ENCODE data around the gene HMGN4. TPM values are rescaled to one million over a fixed set of nuclear protein-coding genes. Genes with fewer than 3 reads are reported as not detected.

Gene HMGN4
- total and polyA plus RNA-seq, 9 of the 15 experiments (the other 6 are each of a cell fraction or from before 2014, with no cell fraction given): 35.4 to 134 (median 94.1) TPM

DNA sequence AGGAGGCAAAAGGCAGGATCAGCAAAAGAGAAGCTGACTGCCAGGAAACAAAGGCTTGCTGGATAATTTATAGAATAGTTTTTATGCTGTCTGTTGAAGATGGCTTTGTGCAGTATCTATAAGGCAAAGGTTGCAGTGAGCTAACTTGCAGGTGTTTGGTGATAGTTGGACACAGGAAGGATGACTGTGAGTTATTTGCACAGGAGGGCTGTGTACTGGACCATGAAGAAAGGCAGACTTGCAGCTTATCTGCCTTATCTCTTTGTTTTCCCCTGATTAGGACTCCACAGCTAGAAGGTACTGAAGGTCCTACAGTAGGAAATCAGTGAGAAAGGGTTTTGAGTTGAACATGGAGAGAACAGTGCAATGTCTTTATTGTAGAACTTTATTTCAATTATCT is 36.0 kb upstream of the HMGN4 start (continued):
- peak in 1 of 2 experiments; percentile 66; a peak in 3 of 4 replicates for TF ChIP-seq TRIM24 (IDR thresholded peaks at IDR 0.05)
- peak; percentile 89 for TF ChIP-seq DPF2 (IDR thresholded peaks at IDR 0.05)
- TF ChIP-seq ZEB2 (IDR thresholded peaks at IDR 0.05): peak; percentile 95
- TF ChIP-seq ZNF140 (CRISPR knock-in tag; IDR thresholded peaks at IDR 0.05): no peak
- TF ChIP-seq SAFB2 (IDR thresholded peaks at IDR 0.05; ENCODE audit: borderline replicate concordance, low read depth, low read length, severe bottlenecking): no peak
- no peak for TF ChIP-seq BMI1 (IDR thresholded peaks at IDR 0.05; ENCODE audit: low read length)
- no peak for TF ChIP-seq LARP7 (IDR thresholded peaks at IDR 0.05)
- TF ChIP-seq, protein P1, sequence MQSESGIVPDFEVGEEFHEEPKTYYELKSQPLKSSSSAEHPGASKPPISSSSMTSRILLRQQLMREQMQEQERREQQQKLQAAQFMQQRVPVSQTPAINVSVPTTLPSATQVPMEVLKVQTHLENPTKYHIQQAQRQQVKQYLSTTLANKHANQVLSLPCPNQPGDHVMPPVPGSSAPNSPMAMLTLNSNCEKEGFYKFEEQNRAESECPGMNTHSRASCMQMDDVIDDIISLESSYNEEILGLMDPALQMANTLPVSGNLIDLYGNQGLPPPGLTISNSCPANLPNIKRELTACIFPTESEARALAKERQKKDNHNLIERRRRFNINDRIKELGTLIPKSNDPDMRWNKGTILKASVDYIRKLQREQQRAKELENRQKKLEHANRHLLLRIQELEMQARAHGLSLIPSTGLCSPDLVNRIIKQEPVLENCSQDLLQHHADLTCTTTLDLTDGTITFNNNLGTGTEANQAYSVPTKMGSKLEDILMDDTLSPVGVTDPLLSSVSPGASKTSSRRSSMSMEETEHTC (IDR thresholded peaks at IDR 0.05): no peak
- TF ChIP-seq ZNF696 (CRISPR knock-in tag; conservative IDR thresholded peaks at IDR 0.05): no peak
- no peak for TF ChIP-seq DIDO1 (tag; IDR thresholded peaks at IDR 0.05; ENCODE audit: low read depth)
- TF ChIP-seq SMAD4 (CRISPR knock-in tag; conservative IDR thresholded peaks at IDR 0.05): 0 out of 2 replicates have a peak, but pooled peaks have one; percentile 41
- no peak for TF ChIP-seq ZNF561 (CRISPR knock-in tag; conservative IDR thresholded peaks at IDR 0.05)
- no peak for TF ChIP-seq RUNX1 (IDR thresholded peaks at IDR 0.05; ENCODE audit: low read depth)
- no peak for TF ChIP-seq ZNF764 (CRISPR knock-in tag; IDR thresholded peaks at IDR 0.05; ENCODE audit: low read depth)
- TF ChIP-seq ZSCAN32 (CRISPR knock-in tag; IDR thresholded peaks at IDR 0.05): no peak
- TF ChIP-seq, protein P2, sequence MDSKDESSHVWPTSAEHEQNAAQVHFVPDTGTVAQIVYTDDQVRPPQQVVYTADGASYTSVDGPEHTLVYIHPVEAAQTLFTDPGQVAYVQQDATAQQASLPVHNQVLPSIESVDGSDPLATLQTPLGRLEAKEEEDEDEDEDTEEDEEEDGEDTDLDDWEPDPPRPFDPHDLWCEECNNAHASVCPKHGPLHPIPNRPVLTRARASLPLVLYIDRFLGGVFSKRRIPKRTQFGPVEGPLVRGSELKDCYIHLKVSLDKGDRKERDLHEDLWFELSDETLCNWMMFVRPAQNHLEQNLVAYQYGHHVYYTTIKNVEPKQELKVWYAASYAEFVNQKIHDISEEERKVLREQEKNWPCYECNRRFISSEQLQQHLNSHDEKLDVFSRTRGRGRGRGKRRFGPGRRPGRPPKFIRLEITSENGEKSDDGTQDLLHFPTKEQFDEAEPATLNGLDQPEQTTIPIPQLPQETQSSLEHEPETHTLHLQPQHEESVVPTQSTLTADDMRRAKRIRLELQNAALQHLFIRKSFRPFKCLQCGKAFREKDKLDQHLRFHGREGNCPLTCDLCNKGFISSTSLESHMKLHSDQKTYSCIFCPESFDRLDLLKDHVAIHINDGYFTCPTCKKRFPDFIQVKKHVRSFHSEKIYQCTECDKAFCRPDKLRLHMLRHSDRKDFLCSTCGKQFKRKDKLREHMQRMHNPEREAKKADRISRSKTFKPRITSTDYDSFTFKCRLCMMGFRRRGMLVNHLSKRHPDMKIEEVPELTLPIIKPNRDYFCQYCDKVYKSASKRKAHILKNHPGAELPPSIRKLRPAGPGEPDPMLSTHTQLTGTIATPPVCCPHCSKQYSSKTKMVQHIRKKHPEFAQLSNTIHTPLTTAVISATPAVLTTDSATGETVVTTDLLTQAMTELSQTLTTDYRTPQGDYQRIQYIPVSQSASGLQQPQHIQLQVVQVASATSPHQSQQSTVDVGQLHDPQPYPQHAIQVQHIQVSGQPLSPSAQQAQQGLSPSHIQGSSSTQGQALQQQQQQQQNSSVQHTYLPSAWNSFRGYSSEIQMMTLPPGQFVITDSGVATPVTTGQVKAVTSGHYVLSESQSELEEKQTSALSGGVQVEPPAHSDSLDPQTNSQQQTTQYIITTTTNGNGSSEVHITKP (IDR thresholded peaks at IDR 0.05; ENCODE audit: partially characterized antibody): no peak
- peak in 1 of 2 experiments; percentile 52; a peak in 2 of 4 replicates for TF ChIP-seq MAZ (CRISPR knock-in tag; conservative IDR thresholded peaks at IDR 0.05 in 1 of 2, IDR thresholded peaks at IDR 0.05 in 1 of 2)
- TF ChIP-seq TAL1 (IDR thresholded peaks at IDR 0.05): peak; percentile 72
- TF ChIP-seq ZNF584 (CRISPR knock-in tag; IDR thresholded peaks at IDR 0.05; ENCODE audit: low read depth): no peak
- TF ChIP-seq NCOR1 (IDR thresholded peaks at IDR 0.05): peak; percentile 50
- TF ChIP-seq, protein P3, sequence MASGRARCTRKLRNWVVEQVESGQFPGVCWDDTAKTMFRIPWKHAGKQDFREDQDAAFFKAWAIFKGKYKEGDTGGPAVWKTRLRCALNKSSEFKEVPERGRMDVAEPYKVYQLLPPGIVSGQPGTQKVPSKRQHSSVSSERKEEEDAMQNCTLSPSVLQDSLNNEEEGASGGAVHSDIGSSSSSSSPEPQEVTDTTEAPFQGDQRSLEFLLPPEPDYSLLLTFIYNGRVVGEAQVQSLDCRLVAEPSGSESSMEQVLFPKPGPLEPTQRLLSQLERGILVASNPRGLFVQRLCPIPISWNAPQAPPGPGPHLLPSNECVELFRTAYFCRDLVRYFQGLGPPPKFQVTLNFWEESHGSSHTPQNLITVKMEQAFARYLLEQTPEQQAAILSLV (tag; IDR thresholded peaks at IDR 0.05): no peak
- TF ChIP-seq, protein P4, sequence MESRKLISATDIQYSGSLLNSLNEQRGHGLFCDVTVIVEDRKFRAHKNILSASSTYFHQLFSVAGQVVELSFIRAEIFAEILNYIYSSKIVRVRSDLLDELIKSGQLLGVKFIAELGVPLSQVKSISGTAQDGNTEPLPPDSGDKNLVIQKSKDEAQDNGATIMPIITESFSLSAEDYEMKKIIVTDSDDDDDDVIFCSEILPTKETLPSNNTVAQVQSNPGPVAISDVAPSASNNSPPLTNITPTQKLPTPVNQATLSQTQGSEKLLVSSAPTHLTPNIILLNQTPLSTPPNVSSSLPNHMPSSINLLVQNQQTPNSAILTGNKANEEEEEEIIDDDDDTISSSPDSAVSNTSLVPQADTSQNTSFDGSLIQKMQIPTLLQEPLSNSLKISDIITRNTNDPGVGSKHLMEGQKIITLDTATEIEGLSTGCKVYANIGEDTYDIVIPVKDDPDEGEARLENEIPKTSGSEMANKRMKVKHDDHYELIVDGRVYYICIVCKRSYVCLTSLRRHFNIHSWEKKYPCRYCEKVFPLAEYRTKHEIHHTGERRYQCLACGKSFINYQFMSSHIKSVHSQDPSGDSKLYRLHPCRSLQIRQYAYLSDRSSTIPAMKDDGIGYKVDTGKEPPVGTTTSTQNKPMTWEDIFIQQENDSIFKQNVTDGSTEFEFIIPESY (CRISPR knock-in tag; IDR thresholded peaks at IDR 0.05): no peak
- no peak for TF ChIP-seq NUFIP1 (IDR thresholded peaks at IDR 0.05; ENCODE audit: partially characterized antibody)

Data from K562 (cell line).